HG03439 (cell line): Measurements from ENCODE around the gene C10orf62.
"Not testable (repeated sequence)": the region's sequence is repeated elsewhere in the genome, so short reads cannot be mapped to it uniquely, and the experiment has no call there.

Experiments used
- ATAC-seq: cut with Tn5 transposase; IDR thresholded peaks from one replicate; pipeline ENCODE4 v1.9.1; 2021; ENCODE audit warnings: mild to moderate bottlenecking, moderate library complexity; ENCODE audit not compliant: unreplicated experiment

The C10orf62 gene

GRCh38 chr10:97618733-97619132 lies 29.2 kb downstream of the C10orf62 start:
- ATAC-seq = no peak

GRCh38 chr10:97623277-97623676 lies 33.8 kb downstream of the C10orf62 start:
- ATAC-seq = no peak

GRCh38 chr10:97627731-97628130 lies 38.2 kb downstream of the C10orf62 start:
- no peak for ATAC-seq

GRCh38 chr10:97628228-97628627 lies 38.7 kb downstream of the C10orf62 start:
- ATAC-seq = no peak

GRCh38 chr10:97629289-97629688 lies 39.8 kb downstream of the C10orf62 start:
- ATAC-seq = no peak

GRCh38 chr10:97631098-97631497 lies 41.6 kb downstream of the C10orf62 start:
- no peak for ATAC-seq

- peak; percentile 99 for ATAC-seq
Observed at GRCh38 chr10:97632949-97633884, 43.7 kb downstream of the C10orf62 start, which contains the start of gene MORN4. TSS of gene MORN4 (minus strand) at chr10:97633500. CDS start at chr10:97619653, 13,847 bp downstream.

- ATAC-seq = no peak
Observed at GRCh38 chr10:97633921-97634320, 44.4 kb downstream of the C10orf62 start.

- ATAC-seq = no peak
Observed at GRCh38 chr10:97635577-97635976, 46.1 kb downstream of the C10orf62 start.

GRCh38 chr10:97639090-97639489 lies 49.6 kb downstream of the C10orf62 start:
- ATAC-seq = not testable (repeated sequence)

GRCh38 chr10:97640174-97640867 lies 50.8 kb downstream of the C10orf62 start, which contains the start of gene PI4K2A:
TSS of gene PI4K2A (plus strand) at chr10:97640671. CDS start at chr10:97640743, 72 bp downstream.
- ATAC-seq = peak; percentile 98
